Psoas muscle (tissue), 8 donors: ENCODE results near the gene ACSM5. TPM values are rescaled to one million over a fixed set of nuclear protein-coding genes. Genes with fewer than 3 reads are reported as not detected.

ENCODE experiments used
- ATAC-seq, 4 donors: fragments of 200-7000 bp; cut with Tn5 transposase; one replicate each; pipeline ENCODE4 v1.9.1; 2020; ENCODE audit warnings: moderate library complexity in 3 of 4, mild to moderate bottlenecking in 2 of 4
- DNase-seq, 2 donors: peaks; one replicate each; pipeline ENCODE4 v3.0.0-alpha.2; 2020
- H3K27ac ChIP-seq: fragments of 200-600 bp; one replicate; pipeline ENCODE4 v1.8.0; 2022
- H3K27me3 ChIP-seq, 3 donors: fragments of 200-600 bp in 1 of 3; one replicate each; pipeline versions ENCODE4 v1.6.1 to v1.8.0; 2013 to 2022; ENCODE audit warnings: low read length in 2 of 3, mild to moderate bottlenecking in 2 of 3, moderate library complexity in 1 of 3; ENCODE audit not compliant: insufficient read depth in 3 of 3
- H3K36me3 ChIP-seq, 2 donors: fragments of 200-600 bp in 1 of 2; one replicate each; pipeline versions ENCODE4 v1.6.1 to v1.8.0; 2013 to 2022; ENCODE audit warnings: low read depth in 1 of 2, mild to moderate bottlenecking in 1 of 2, moderate library complexity in 1 of 2; ENCODE audit not compliant: insufficient read depth in 1 of 2
- H3K4me1 ChIP-seq: fragments of 200-600 bp; one replicate; pipeline ENCODE4 v1.8.0; 2022
- H3K4me3 ChIP-seq: fragments of 200-600 bp; one replicate; pipeline ENCODE4 v1.8.0; 2022; ENCODE audit warnings: mild to moderate bottlenecking
- H3K9me3 ChIP-seq: fragments of 200-600 bp; one replicate; pipeline ENCODE4 v1.8.0; 2022
- CTCF ChIP-seq: fragments of 200-600 bp; IDR thresholded peaks from one replicate; pipeline ENCODE4 v1.8.0; 2022; ENCODE audit warnings: antibody characterized with exemption
- WGBS, 3 donors: extraction: QIAGEN DNeasy Blood & Tissue Kit; methylation state at CpG; one replicate each; pipeline versions ENCODE4 v1.1.6 to v1.1.7; 2013; 5-methylcytosine and 5-hydroxymethylcytosine counted together
- intact Hi-C, 2 donors: fragments of 100-400 bp; cut with DNase I; formaldehyde crosslinking; loops; one replicate each; pipeline versions ENCODE4 v1.11.0 to v1.14.2; 2022
- polyA plus RNA-seq, 3 donors: library from polyadenylated mRNA; stranded (reverse); fragments of 200-250 nt; gene quantifications; one replicate each; pipeline ENCODE4 v1.2.3, GENCODE V29; 2013
- total RNA-seq, 4 donors: library from RNA; stranded (reverse); fragmentation: NEBNext Ultra II Directional in 2 of 4; extraction: Animal tissue kit (Norgen Biotek cat#: 25700) in 2 of 4; gene quantifications; one replicate each; pipeline versions ENCODE4 v1.2.1 to v1.2.4, GENCODE V29; 2021 to 2023
- donor health status: healthy with polysubstance abuse.
- donor health status: DM: no; HTN: no; CAD: no; lungs with moderate emphysema.
- donor health status: Bipolar disorder and iron deficiency.
- donor health status: healthy.
- donor health status: DM: yes; HTN: yes; CAD: no.
- donor health status: DM: no; HTN: no; CAD: no.
- donor health status: DM: no; HTN: no; CAD: no.
- donor health status: DM: yes; HTN: yes; CAD: no.

Gene ACSM5
- total and polyA plus RNA-seq, 7 donors = 1.2 to 7.9 (median 4.3) TPM

GRCh38 chr16:20388854-20389253, 20.5 kb upstream of the ACSM5 start:
- peaks cover 0 to 4% (median 2%) of the 10 kb centered on the region in 3 donors for H3K27me3 ChIP-seq
- WGBS, 3 donors = 71 to 87% (median 84%) methylated on average over 1 of the region's 1 CpG
- no peaks in the 10 kb centered on the region for H3K9me3 ChIP-seq
- no peaks in the 10 kb centered on the region for H3K4me1 ChIP-seq
- intact Hi-C loops = loop anchor here (2.0 to 5.0 kb wide), 3 partner anchors 14 to 832 kb away; partner anchors contain the start of gene VPS35L (in 1 of the 2)
- ATAC-seq (no peak), DNase-seq (no peak)
- no peaks in the 10 kb centered on the region for H3K36me3 ChIP-seq
- H3K4me3 ChIP-seq = no peak overlapping the region
- no peak overlapping the region for H3K27ac ChIP-seq
- no peak for TF ChIP-seq CTCF

GRCh38 chr16:20391045-20391444, 18.3 kb upstream of the ACSM5 start:
- ATAC-seq = no peak
- DNase-seq = no peak
- peaks cover 0 to 4% (median 2%) of the 10 kb centered on the region in 3 donors for H3K27me3 ChIP-seq
- no peak for TF ChIP-seq CTCF
- H3K9me3 ChIP-seq = no peaks in the 10 kb centered on the region
- no peak overlapping the region for H3K4me3 ChIP-seq
- no peak overlapping the region for H3K27ac ChIP-seq
- H3K36me3 ChIP-seq = no peaks in the 10 kb centered on the region
- intact Hi-C loops = no loop called here
- 93 to 94% (median 94%) methylated on average over 5 of the region's 5 CpGs for WGBS, 3 donors
- H3K4me1 ChIP-seq = no peaks in the 10 kb centered on the region

- DNase-seq (no peak), ATAC-seq (no peak)
- intact Hi-C loops = no loop called here
- no peak overlapping the region for H3K27ac ChIP-seq
- no peaks in the 10 kb centered on the region for H3K36me3 ChIP-seq
- H3K27me3 ChIP-seq = peaks cover 0 to 2% (median 0%) of the 10 kb centered on the region in 3 donors
- H3K9me3 ChIP-seq = no peaks in the 10 kb centered on the region
- no peaks in the 10 kb centered on the region for H3K4me1 ChIP-seq
- no peak overlapping the region for H3K4me3 ChIP-seq
- no peak for TF ChIP-seq CTCF
- WGBS, 3 donors = 31 to 39% (median 37%) methylated on average over 2 of the region's 2 CpGs
Observed at GRCh38 chr16:20393801-20394577, 15.3 kb upstream of the ACSM5 start.

- intact Hi-C loops = no loop called here
- ATAC-seq = no peak
Observed at GRCh38 chr16:20395946-20396345, 13.4 kb upstream of the ACSM5 start.

More at GRCh38 chr16:20395946-20396345, 13.4 kb upstream of the ACSM5 start:
- H3K36me3 ChIP-seq = no peaks in the 10 kb centered on the region
- WGBS, 3 donors = 94 to 96% (median 96%) methylated on average over 2 of the region's 2 CpGs
- H3K27me3 ChIP-seq = no peaks in the 10 kb centered on the region
- no peaks in the 10 kb centered on the region for H3K9me3 ChIP-seq
- no peak for DNase-seq
- H3K4me1 ChIP-seq = no peaks in the 10 kb centered on the region
- H3K27ac ChIP-seq = no peak overlapping the region
- H3K4me3 ChIP-seq = no peak overlapping the region
- TF ChIP-seq CTCF = no peak
